ENCODE data around the gene SNX14.
"Not testable (repeated sequence)": the region's sequence is repeated elsewhere in the genome, so short reads cannot be mapped to it uniquely, and the experiment has no call there.

SNX14 gene

DNA sequence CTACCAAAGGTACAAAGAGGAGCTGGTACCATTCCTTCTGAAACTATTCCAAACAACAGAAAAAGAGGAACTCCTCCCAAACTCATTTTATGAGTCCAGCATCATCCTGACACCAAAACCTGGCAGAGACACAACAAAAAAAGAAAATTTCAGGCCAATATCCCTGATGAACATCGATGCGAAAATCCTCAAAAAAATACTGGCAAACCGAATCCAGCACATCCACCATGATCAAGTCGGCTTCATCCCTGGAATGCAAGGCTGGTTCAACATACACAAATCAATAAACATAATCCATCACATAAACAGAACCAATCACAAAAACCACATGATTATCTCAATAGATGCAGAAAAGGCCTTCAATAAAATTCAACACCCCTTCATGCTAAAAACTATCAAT lies 10.8 kb downstream of the SNX14 start:
- ATAC-seq, result not testable (repeated sequence)

GRCh38 chr6:85581572-85581971 lies 12.1 kb downstream of the SNX14 start:
- ATAC-seq, result no peak

DNA sequence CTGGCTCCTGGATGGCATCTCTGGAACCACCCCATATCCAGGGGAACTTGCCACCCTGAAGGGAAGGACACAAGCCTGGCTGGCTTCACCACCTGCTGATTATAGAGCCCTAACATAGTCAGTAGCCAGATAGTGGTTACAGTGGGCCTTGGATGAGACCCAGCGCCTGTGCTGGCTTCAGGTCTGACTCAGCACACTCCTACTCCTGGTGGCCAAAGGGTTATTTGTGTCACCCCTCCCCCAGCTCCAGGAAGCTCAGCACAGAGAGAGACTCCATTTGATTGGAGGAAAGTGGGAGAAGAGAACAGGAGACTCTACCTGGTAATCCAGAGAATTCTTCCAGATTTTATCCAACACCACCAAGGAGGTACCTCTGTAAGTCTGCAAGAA lies 12.8 kb downstream of the SNX14 start:
- ATAC-seq, result no peak

GRCh38 chr6:85580118-85580877 lies 13.4 kb downstream of the SNX14 start:
- ATAC-seq, result no peak

GRCh38 chr6:85579581-85579980 lies 14.1 kb downstream of the SNX14 start:
- ATAC-seq, result no peak

DNA sequence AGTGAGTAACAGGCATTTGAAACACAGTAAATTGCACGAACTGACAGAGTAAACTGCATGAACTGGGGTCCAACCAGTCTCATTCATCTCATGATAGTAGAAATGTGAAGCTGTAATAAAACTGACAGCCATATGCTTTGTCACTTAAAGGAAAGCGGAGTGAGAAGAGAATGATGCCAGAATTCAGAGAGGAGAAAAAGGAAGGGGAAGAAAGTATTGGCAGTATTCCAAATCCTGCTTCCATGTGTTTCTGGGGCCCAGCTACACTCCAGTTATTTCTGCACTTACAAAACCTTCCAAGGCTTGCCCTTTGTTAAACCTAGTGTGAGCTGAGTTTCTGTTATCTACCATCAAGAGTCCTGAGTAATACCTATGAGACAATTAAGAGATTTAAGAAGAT lies 17.2 kb downstream of the SNX14 start:
- ATAC-seq, result no peak

GRCh38 chr6:85574932-85575598 lies 18.6 kb downstream of the SNX14 start:
- ATAC-seq, result no peak

DNA sequence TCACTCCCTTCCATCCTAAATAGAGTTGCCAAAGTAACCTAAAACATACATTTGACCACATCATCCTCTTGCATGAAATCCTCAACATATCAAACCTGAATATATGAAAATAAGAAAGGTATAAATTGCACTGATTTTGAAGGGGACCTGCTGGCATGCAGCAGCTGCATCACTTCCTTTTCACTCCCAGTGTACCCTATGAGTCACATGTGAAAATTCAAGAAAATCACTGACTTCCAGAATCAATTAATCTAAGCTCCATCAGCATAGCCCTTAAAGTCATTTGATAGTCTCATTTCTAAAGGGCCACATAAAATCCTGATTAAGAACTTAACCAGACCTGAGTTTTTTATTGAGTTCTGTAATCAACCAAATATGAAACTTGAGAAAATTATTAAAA lies 24.3 kb downstream of the SNX14 start:
- ATAC-seq, result no peak

- ATAC-seq, result no peak
Measured at GRCh38 chr6:85568411-85568810, 25.2 kb downstream of the SNX14 start.

DNA sequence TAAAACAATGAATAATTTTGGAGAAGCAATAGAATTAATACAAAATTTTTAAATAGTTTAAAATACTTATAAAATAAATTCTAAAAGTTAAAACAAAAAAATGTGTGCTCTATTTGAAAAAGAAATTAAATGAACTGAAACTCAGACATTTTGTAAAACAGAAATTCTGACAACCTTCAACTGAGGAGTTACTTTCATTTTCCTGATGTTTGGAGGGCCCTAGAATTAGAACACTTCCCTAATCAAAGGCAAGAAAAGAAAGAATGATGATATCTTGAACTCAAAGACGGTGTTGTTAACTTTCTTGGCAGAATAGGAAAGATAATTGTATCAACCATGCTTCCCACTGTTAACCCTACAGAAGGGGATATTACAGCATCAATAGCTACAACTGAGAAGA lies 27.9 kb downstream of the SNX14 start:
- ATAC-seq, result no peak

- not testable (repeated sequence) for ATAC-seq
Measured at GRCh38 chr6:85564223-85564622, 29.4 kb downstream of the SNX14 start.

GRCh38 chr6:85561750-85562357 lies 31.8 kb downstream of the SNX14 start:
- no peak for ATAC-seq

- ATAC-seq, result no peak
Measured at GRCh38 chr6:85556992-85557668, 36.5 kb downstream of the SNX14 start.

- no peak for ATAC-seq
Measured at GRCh38 chr6:85552652-85553051, 41.0 kb downstream of the SNX14 start.

DNA sequence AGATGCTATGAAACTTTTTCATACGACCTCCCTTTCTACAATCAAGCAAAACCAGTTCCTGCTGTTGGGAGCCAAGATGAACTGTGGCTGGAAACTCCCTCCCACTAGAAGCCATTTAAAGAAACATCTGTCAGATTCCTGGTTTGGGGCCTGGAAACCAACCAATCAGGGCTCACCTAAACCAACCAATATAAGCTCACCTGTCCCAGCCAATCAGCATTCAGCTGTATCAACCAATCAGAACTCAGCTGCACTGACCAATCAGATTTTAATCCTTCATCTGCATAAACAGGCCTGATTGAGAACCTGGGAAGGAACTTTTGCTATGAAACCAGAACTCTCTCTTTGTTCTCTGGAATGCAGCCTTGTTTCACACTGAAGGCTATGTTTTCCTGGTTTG lies 42.4 kb downstream of the SNX14 start:
- no peak for ATAC-seq

- no peak for ATAC-seq
Measured at GRCh38 chr6:85547719-85548118, 45.9 kb downstream of the SNX14 start.

GRCh38 chr6:85544776-85545175 lies 48.9 kb downstream of the SNX14 start:
- ATAC-seq, result no peak

- ATAC-seq, result no peak
Measured at GRCh38 chr6:85537055-85537494, 56.6 kb downstream of the SNX14 start.

GRCh38 chr6:85524281-85524680 lies 69.4 kb downstream of the SNX14 start:
- ATAC-seq, result not testable (repeated sequence)

GRCh38 chr6:85516168-85516567 lies 77.5 kb downstream of the SNX14 start:
- no peak for ATAC-seq

- peak; percentile 81 to 87 for ATAC-seq
Measured at GRCh38 chr6:85506441-85507093, 87.1 kb downstream of the SNX14 start.

DNA sequence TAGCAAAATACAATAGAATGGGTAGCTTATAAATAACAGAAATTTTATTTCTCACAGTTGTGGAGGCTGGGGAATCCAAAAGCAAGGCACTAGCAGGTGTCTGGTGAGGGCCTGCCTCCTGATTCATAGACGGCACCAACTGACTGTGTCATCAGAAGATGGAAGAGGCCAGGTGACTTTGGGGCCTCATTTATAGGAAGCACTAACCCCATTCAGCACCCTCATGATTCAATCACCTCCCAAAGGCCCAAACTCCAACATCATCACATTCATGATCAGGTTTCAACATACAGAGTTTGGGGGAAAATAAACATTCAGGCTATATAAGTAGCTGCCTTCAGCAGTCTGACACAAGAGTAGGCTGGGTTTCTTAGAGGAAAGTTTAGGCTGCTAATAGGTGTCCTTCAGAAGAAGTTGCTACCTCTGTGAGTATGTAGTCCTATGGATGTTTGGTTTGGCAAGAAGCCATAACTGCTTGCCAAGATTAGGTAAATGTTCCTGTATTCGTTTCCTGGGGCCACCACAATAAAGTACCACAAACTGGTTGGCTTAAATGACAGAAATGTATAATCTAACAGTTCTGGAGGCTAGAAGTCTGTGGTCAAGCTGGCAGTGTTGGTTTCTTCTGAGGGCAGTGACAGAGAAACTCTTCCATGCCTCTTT lies 94.9 kb downstream of the SNX14 start:
- no peak for ATAC-seq

Data from activated CD4-positive, CD25-positive, alpha-beta regulatory T cell treated with anti-CD3 and anti-CD28 coated beads, Interleukin-2, amount 50 U/mL, for 24 hours (primary cell).